ENCODE data around the gene MYBPC1.

MYBPC1 gene

DNA sequence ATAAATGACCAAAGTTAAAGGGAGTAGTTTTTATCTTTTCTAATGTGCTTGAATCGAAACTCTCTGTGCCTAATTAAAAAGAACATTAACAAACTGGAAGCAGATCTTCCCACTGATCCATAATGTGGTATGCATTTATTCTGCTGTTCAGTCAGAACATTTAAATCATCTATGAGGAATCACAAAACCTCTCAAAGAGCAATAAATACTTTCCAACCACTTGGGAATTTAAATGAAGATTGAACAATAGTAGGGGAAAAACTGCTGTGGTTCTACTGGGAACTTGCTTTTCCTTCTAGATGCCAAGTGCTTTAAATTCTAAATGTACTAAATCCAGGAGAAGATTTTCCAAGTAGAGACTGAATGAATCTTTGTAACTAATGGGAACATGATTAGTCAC lies 90.3 kb downstream of the MYBPC1 start:
- H3K4me3 ChIP-seq (ENCODE audit: low read depth, low read length) = no peak overlapping the region
- TF ChIP-seq CTCF (IDR thresholded peaks at IDR 0.05; ENCODE audit: low read depth, low read length) = no peak
- DNase-seq (ENCODE audit: low read depth) = no peak

DNA sequence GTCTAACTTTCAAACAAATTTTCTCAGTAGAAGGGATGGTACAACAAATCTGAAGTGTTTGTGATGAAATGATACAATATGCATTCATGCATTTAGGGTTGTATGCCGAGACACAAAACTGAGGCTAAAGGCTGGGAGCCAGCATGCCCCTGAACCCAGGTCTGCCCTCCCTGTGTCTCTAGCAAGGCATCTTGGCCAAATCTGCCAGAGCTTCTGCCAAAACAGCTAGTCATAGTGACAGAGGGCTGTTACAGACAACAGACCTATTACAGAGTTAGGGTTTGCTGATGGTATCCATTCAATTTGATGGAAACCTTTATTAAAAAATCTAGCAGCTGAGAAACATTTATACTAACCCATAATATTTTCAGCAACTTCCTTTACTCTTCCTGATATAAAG lies 91.4 kb downstream of the MYBPC1 start:
- DNase-seq (ENCODE audit: low read depth) = no peak
- H3K4me3 ChIP-seq (ENCODE audit: low read depth, low read length) = no peak overlapping the region
- TF ChIP-seq MYC (IDR thresholded peaks at IDR 0.05; ENCODE audit: low read depth, low read length) = no peak
- no peak for TF ChIP-seq POLR2A (IDR thresholded peaks at IDR 0.05; ENCODE audit: extremely low read depth, insufficient read length)
- no peak for TF ChIP-seq CTCF (IDR thresholded peaks at IDR 0.05; ENCODE audit: low read depth, low read length)
- no peak for TF ChIP-seq MAX (IDR thresholded peaks at IDR 0.05; ENCODE audit: low read depth, low read length)

DNA sequence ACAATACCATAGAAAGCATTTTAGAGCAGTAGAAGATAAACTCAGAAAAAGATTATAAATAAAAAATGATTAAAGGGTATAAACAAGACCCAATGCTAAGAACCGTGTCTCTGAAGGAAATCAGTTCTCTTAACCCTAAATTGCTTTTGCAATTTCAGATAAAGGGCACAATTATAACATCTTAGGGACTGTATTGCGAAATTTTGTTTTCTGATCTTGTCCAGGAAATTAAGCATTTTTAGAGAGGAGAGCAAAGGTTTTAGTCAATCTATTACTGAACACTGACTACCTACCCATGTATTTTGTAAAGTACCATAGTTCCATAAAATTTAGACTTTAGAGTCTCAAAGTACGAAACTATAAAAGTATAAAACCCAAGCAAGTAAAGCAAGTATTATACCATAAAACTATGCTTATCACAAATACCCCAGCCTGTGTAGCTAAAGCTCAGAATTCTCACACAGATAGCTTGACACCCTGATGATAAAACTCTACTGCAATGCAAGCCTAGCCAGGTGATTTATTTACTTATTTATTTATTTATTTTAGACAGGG lies 95.8 kb downstream of the MYBPC1 start:
- TF ChIP-seq CTCF (IDR thresholded peaks at IDR 0.05; ENCODE audit: low read depth, low read length) (no peak), MAX (IDR thresholded peaks at IDR 0.05; ENCODE audit: low read depth, low read length) (no peak), MYC (IDR thresholded peaks at IDR 0.05; ENCODE audit: low read depth, low read length) (no peak), POLR2A (IDR thresholded peaks at IDR 0.05; ENCODE audit: extremely low read depth, insufficient read length) (no peak)
- no peak for DNase-seq (ENCODE audit: low read depth)
- no peak overlapping the region for H3K4me3 ChIP-seq (ENCODE audit: low read depth, low read length)

DNA sequence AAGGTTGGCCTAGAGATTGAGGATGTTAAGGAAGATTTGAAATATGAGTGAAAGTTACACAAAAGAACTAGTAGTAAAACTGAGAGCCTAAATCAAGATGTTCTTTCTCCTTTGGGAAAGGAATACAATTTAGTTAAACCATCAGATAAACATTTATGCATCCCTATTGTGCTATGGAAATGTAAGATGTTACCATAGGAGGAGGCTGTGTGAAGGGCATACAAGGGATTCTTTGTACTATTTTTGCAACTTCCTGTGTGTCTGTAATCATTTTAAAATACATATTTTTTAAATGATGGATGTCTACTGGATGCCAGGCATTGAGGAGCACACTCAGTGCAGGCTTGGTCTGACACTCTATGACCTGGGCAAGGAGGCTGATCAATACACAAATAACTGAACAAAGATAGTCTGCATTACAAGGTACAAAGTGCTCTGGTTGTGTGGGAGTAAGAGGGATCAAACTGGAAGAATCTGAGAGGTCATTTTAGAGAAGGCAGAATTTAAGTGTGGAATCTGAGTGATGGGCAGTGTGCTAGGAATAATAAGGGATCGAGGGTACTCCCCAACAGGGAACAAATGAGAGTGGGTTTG lies 96.8 kb downstream of the MYBPC1 start:
- no peak overlapping the region for H3K4me3 ChIP-seq (ENCODE audit: low read depth, low read length)
- TF ChIP-seq MYC (IDR thresholded peaks at IDR 0.05; ENCODE audit: low read depth, low read length) (no peak), POLR2A (IDR thresholded peaks at IDR 0.05; ENCODE audit: extremely low read depth, insufficient read length) (no peak), CTCF (IDR thresholded peaks at IDR 0.05; ENCODE audit: low read depth, low read length) (no peak), MAX (IDR thresholded peaks at IDR 0.05; ENCODE audit: low read depth, low read length) (no peak)
- DNase-seq (ENCODE audit: low read depth) = no peak

DNA sequence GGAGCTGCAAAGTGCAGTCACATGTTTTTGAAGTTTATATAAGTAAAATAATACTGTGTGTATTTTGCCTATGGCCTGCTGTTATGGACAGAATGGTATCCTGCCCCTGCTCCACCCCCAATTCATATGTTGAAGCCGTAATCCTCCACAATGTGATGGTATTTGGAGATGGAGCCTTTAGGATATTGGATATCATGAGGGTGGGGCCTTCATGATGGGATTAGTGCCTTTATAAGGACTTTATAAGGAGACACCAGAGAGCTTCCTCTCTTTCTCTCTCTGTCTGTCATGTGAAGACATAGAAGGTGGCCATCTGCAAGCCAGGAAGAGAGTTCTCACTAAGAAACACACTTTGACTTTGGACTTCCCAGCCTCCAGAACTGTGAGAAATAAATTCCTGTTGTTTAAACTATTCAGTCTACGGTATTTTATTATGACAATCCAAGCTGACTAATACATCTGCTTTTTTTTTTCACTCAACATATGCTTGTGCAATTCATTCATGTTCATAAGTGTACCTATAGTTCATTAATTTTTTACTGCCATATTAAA lies 99.6 kb downstream of the MYBPC1 start:
- no peak overlapping the region for H3K4me3 ChIP-seq (ENCODE audit: low read depth, low read length)
- TF ChIP-seq CTCF (IDR thresholded peaks at IDR 0.05; ENCODE audit: low read depth, low read length) = no peak
- TF ChIP-seq MYC (IDR thresholded peaks at IDR 0.05; ENCODE audit: low read depth, low read length) = no peak
- TF ChIP-seq POLR2A (IDR thresholded peaks at IDR 0.05; ENCODE audit: extremely low read depth, insufficient read length) = no peak
- no peak for DNase-seq (ENCODE audit: low read depth)

DNA sequence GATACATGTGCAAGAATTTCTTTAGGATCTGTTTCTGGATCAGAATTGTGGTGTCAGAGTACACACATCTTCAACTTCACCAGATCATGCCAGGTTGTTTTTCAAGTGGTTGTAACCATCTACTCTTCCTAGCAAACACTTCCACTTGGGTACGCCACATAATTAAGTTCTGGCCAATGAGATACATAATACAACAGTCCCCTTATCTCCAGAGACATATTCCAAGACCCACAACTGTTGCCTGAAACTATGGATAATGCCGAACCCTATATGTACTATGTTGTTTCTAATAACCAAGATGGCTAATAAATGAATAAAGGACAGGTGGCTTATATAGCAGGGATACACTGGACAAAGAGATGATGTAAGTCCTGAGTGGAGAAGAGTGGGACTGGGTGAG lies 100.2 kb downstream of the MYBPC1 start:
- TF ChIP-seq MAX (IDR thresholded peaks at IDR 0.05; ENCODE audit: low read depth, low read length) (no peak), MYC (IDR thresholded peaks at IDR 0.05; ENCODE audit: low read depth, low read length) (no peak), CTCF (IDR thresholded peaks at IDR 0.05; ENCODE audit: low read depth, low read length) (no peak), POLR2A (IDR thresholded peaks at IDR 0.05; ENCODE audit: extremely low read depth, insufficient read length) (no peak)
- H3K4me3 ChIP-seq (ENCODE audit: low read depth, low read length) = no peak overlapping the region
- DNase-seq (ENCODE audit: low read depth) = no peak
